ENCODE data around the gene SMG6. TPM values are rescaled to one million over a fixed set of nuclear protein-coding genes. Genes with fewer than 3 reads are reported as not detected.

The SMG6 gene
- total RNA-seq, 1 experiment from 2014 or later, result 25.6 TPM

GRCh38 chr17:2191785-2192184, 111.8 kb downstream of the SMG6 start:
- DNase-seq (ENCODE audit: low spot score) (no peak), ATAC-seq (no peak)
- POLR2A ChIA-PET, result no interaction called here
- Mint-ChIP-seq H3K27ac (no peak overlapping the region), H3K9me3 (no peaks in the 10 kb centered on the region), H3K36me3 (no peaks in the 10 kb centered on the region), H3K4me3 (no peak overlapping the region), H3K4me1 (peaks cover 44% of the 10 kb centered on the region), H3K27me3 (ENCODE audit: low read depth) (no peaks in the 10 kb centered on the region)
- CTCF ChIA-PET, result interaction anchor here (1.2 to 1.5 kb wide), 3 partner anchors 53 to 133 kb away, joined by 3 to 4 read pairs (median 4); no protein-coding TSS in a partner anchor
- TF ChIP-seq ZBTB21 (CRISPR knock-in tag; IDR thresholded peaks at IDR 0.05; ENCODE audit: borderline replicate concordance), result no peak
- no peak for TF ChIP-seq TP53 (CRISPR knock-in tag; IDR thresholded peaks at IDR 0.05)
- no peak for TF ChIP-seq ZNF416 (CRISPR knock-in tag; IDR thresholded peaks at IDR 0.05)
- TF ChIP-seq E2F4 (CRISPR knock-in tag; IDR thresholded peaks at IDR 0.05; ENCODE audit: borderline replicate concordance, low read depth), result no peak
- TF ChIP-seq SMAD3 (CRISPR knock-in tag; IDR thresholded peaks at IDR 0.05; ENCODE audit: borderline replicate concordance), result no peak
- no peak for TF ChIP-seq MXD4 (CRISPR knock-in tag; IDR thresholded peaks at IDR 0.05; ENCODE audit: borderline replicate concordance)
- no peak for TF ChIP-seq CDX4 (CRISPR knock-in tag; IDR thresholded peaks at IDR 0.05; ENCODE audit: borderline replicate concordance)
- TF ChIP-seq TCF7 (CRISPR knock-in tag; IDR thresholded peaks at IDR 0.05; ENCODE audit: low read depth), result no peak
- TF ChIP-seq RORB (CRISPR knock-in tag; IDR thresholded peaks at IDR 0.05), result no peak
- no peak for TF ChIP-seq ARID4B (CRISPR knock-in tag; IDR thresholded peaks at IDR 0.05; ENCODE audit: borderline replicate concordance)
- TF ChIP-seq ESRRA (CRISPR knock-in tag; IDR thresholded peaks at IDR 0.05; ENCODE audit: borderline replicate concordance), result no peak
- no peak for TF ChIP-seq NFE2L1 (CRISPR knock-in tag; IDR thresholded peaks at IDR 0.05)
- TF ChIP-seq CREB1 (CRISPR knock-in tag; IDR thresholded peaks at IDR 0.05), result no peak
- TF ChIP-seq ZNF281 (CRISPR knock-in tag; IDR thresholded peaks at IDR 0.05), result no peak
- TF ChIP-seq HMGA2 (CRISPR knock-in tag; IDR thresholded peaks at IDR 0.05), result no peak
- TF ChIP-seq ZBTB43 (CRISPR knock-in tag; IDR thresholded peaks at IDR 0.05), result no peak
- no peak for TF ChIP-seq ZNF263 (CRISPR knock-in tag; IDR thresholded peaks at IDR 0.05; ENCODE audit: low read depth)
- no peak for TF ChIP-seq IRF1 (CRISPR knock-in tag; IDR thresholded peaks at IDR 0.05)
- TF ChIP-seq ZNF121 (CRISPR knock-in tag; IDR thresholded peaks at IDR 0.05), result no peak
- no peak for TF ChIP-seq IRF2 (CRISPR knock-in tag; IDR thresholded peaks at IDR 0.05; ENCODE audit: borderline replicate concordance, low read depth)

Measured in WTC11 (cell line).